Suprapubic skin (tissue), 4 donors: ENCODE results near the gene KNDC1.

ENCODE experiments used
- EP300 ChIP-seq: sonication (generic); formaldehyde crosslinking; IDR thresholded peaks from one replicate; pipeline ENCODE4 v1.6.1; 2017; ENCODE audit warnings: antibody characterized with exemption
- POLR2AphosphoS5 ChIP-seq, 3 donors: sonication (generic); formaldehyde crosslinking; IDR thresholded peaks; one replicate each; pipeline ENCODE4 v1.6.1; 2017; ENCODE audit warnings: antibody characterized with exemption in 3 of 3

DNA sequence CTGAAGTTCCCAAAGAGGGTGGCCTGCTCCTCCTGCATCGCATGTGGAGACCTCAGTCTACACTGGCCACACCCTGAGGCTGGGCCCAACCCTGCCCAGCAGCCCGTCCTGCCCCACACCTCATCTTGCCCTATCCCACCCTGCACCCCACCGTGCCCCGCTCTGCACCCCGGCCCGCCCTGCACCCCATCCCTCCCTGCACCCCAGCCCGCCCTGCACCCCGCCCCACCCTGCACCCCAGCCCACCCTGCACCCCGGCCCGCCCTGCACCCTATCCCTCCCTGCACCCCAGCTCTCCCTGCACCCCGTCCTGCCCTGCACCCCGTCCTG, 92.2 kb downstream of the KNDC1 start:
- TF ChIP-seq EP300 (no peak), POLR2AphosphoS5 (IDR thresholded peaks at IDR 0.05) (no peak)
